SK-N-SH treated with all-trans-retinoic acid at 6 μM for 48 hours (cell line): ENCODE results near the gene ACTN4.

ENCODE experiments used
- CREB5 ChIP-seq: fragments of 250-450 bp; sonication (Bioruptor Pico); IDR thresholded peaks from 2 replicates; pipeline ENCODE4 v1.5.1; 2020; ENCODE audit warnings: low read depth, mild to moderate bottlenecking, moderate library complexity
- ESRRG ChIP-seq: fragments of 250-450 bp; sonication (Bioruptor Pico); IDR thresholded peaks from 2 replicates; pipeline ENCODE4 v1.6.1; 2021; ENCODE audit warnings: mild to moderate bottlenecking
- ZFP3 ChIP-seq: fragments of 250-450 bp; sonication (Bioruptor Pico); IDR thresholded peaks from 2 replicates; pipeline ENCODE4 v1.5.0; 2020; ENCODE audit warnings: mild to moderate bottlenecking, moderate library complexity

- TF ChIP-seq ESRRG (CRISPR knock-in tag) (no peak), CREB5 (no peak), ZFP3 (CRISPR knock-in tag) (no peak)
These were observed 126.9 kb downstream of the ACTN4 start for GRCh38 chr19:38774181-38774950.
